ENCODE results near the gene KPRP. TPM values are rescaled to one million over a fixed set of nuclear protein-coding genes. Genes with fewer than 3 reads are reported as not detected.
A peak's percentile ranks its signal among the peaks of the same experiment; 100 is the strongest.

KPRP gene
- polyA plus RNA-seq, 1 experiment = not detected

DNA sequence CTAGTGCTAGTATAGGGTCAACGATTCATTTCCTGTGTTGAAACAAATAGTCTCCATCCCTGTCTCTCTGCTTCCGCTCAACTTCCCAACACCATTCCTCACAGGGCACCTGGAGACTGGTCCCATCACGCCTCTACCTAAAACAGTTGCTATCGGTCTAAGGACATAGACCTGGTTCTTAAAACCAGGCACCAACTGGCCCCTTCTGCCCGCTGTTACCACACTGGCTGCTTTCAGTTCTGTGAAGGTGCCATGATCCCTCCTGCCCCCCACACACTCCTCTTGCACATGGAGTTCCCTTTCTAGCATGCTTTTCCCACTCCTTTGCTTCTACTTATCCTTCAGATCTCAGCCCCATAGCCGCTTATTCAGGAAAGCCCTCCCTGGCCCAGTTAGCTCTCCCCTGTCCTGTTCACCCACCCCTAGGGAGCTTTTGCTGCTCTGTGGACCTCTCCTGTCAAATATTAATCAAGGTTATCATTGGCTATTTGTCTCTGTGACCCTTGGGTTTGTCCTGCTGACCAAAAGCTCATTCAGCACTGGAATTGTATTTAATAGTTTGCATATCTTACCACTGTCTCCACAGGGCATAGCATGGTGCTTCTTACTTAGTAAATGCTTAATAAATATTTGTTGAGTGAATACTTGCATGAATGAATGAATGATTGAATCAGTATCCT lies 11.9 kb upstream of the KPRP start:
- ChIA-PET CTCF (interaction anchor here (1.5 kb wide), 1 partner anchor 125 kb away, joined by 3 read pairs; no protein-coding TSS in a partner anchor), POLR2A (no interaction called here)
- TF ChIP-seq, protein P1, sequence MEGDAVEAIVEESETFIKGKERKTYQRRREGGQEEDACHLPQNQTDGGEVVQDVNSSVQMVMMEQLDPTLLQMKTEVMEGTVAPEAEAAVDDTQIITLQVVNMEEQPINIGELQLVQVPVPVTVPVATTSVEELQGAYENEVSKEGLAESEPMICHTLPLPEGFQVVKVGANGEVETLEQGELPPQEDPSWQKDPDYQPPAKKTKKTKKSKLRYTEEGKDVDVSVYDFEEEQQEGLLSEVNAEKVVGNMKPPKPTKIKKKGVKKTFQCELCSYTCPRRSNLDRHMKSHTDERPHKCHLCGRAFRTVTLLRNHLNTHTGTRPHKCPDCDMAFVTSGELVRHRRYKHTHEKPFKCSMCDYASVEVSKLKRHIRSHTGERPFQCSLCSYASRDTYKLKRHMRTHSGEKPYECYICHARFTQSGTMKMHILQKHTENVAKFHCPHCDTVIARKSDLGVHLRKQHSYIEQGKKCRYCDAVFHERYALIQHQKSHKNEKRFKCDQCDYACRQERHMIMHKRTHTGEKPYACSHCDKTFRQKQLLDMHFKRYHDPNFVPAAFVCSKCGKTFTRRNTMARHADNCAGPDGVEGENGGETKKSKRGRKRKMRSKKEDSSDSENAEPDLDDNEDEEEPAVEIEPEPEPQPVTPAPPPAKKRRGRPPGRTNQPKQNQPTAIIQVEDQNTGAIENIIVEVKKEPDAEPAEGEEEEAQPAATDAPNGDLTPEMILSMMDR (IDR thresholded peaks at IDR 0.05; ENCODE audit: insufficient read depth, low read depth, low read length) = no peak
- no peak overlapping the region for H3K4me3 ChIP-seq (ENCODE audit: low read depth, low read length)
- H3K27me3 ChIP-seq (ENCODE audit: control insufficient read depth, insufficient read depth, low read length) = no peaks in the 10 kb centered on the region
- H3K36me3 ChIP-seq (ENCODE audit: control insufficient read depth, insufficient read depth, low read length) = no peaks in the 10 kb centered on the region
- no peak for DNase-seq (ENCODE audit: low read depth)

GRCh38 chr1:152747831-152748230 lies 10.0 kb upstream of the KPRP start:
- TF ChIP-seq, protein P1 (IDR thresholded peaks at IDR 0.05; ENCODE audit: insufficient read depth, low read depth, low read length) = no peak
- no peak for DNase-seq (ENCODE audit: low read depth)
- CTCF ChIA-PET = no interaction called here
- Histone ChIP-seq H3K4me3 (ENCODE audit: low read depth, low read length) (no peak overlapping the region), H3K27me3 (ENCODE audit: control insufficient read depth, insufficient read depth, low read length) (no peaks in the 10 kb centered on the region), H3K36me3 (ENCODE audit: control insufficient read depth, insufficient read depth, low read length) (no peaks in the 10 kb centered on the region)
- POLR2A ChIA-PET = no interaction called here

DNA sequence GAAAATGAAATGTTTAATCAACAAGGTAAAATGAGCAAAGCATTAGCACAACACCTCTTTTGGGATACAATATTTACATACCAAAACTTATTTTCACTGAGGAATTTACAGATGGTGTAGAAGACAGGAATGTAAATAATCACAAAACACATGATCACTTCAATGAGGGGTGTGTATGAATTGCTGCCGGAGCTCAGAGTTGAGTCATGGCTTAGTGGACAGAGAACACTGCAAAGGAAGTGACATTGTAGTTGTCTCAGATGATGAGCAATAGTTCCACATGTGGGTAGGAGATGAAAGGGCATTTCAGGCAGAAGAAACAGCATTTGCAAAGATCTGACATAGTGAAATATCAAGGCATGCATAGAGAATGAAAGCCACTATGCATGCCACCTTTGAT lies 5.6 kb upstream of the KPRP start:
- ChIA-PET CTCF (interaction anchor here (1.2 kb wide), 1 partner anchor 25 kb away, joined by 3 read pairs; no protein-coding TSS in a partner anchor), POLR2A (no interaction called here)
- no peaks in the 10 kb centered on the region for H3K27me3 ChIP-seq (ENCODE audit: control insufficient read depth, insufficient read depth, low read length)
- TF ChIP-seq, protein P1 (IDR thresholded peaks at IDR 0.05; ENCODE audit: insufficient read depth, low read depth, low read length) = no peak
- no peaks in the 10 kb centered on the region for H3K36me3 ChIP-seq (ENCODE audit: control insufficient read depth, insufficient read depth, low read length)
- peak; percentile 39 for DNase-seq (ENCODE audit: low read depth)
- no peak overlapping the region for H3K4me3 ChIP-seq (ENCODE audit: low read depth, low read length)

GRCh38 chr1:152753586-152753985 lies 4.2 kb upstream of the KPRP start:
- H3K4me3 ChIP-seq (ENCODE audit: low read depth, low read length) = no peak overlapping the region
- ChIA-PET CTCF (no interaction called here), POLR2A (no interaction called here)
- DNase-seq (ENCODE audit: low read depth) = no peak
- no peaks in the 10 kb centered on the region for H3K36me3 ChIP-seq (ENCODE audit: control insufficient read depth, insufficient read depth, low read length)
- TF ChIP-seq, protein P1 (IDR thresholded peaks at IDR 0.05; ENCODE audit: insufficient read depth, low read depth, low read length) = no peak
- no peaks in the 10 kb centered on the region for H3K27me3 ChIP-seq (ENCODE audit: control insufficient read depth, insufficient read depth, low read length)

- no peak for DNase-seq (ENCODE audit: low read depth)
- CTCF ChIA-PET = interaction anchor here (0.8 kb wide), 1 partner anchor 35 kb away, joined by 3 read pairs; no protein-coding TSS in a partner anchor
Observed at GRCh38 chr1:152756872-152757271, 953 bp upstream of the KPRP start.

More at GRCh38 chr1:152756872-152757271, 953 bp upstream of the KPRP start:
- Histone ChIP-seq H3K27me3 (ENCODE audit: control insufficient read depth, insufficient read depth, low read length) (no peaks in the 10 kb centered on the region), H3K36me3 (ENCODE audit: control insufficient read depth, insufficient read depth, low read length) (no peaks in the 10 kb centered on the region), H3K4me3 (ENCODE audit: low read depth, low read length) (no peak overlapping the region)
- TF ChIP-seq, protein P1 (IDR thresholded peaks at IDR 0.05; ENCODE audit: insufficient read depth, low read depth, low read length) = no peak
- POLR2A ChIA-PET = no interaction called here
